ENCODE data around the gene NUP210L. TPM values are rescaled to one million over a fixed set of nuclear protein-coding genes. Genes with fewer than 3 reads are reported as not detected.

Gene NUP210L
- total and polyA plus RNA-seq, 2 experiments from 2014 or later: 0.11 TPM; not detected in 1

- TF ChIP-seq EZH2phosphoT487 (IDR thresholded peaks at IDR 0.05; ENCODE audit: insufficient read depth, low read depth) (no peak), EZH2 (IDR thresholded peaks at IDR 0.05; ENCODE audit: insufficient read depth, poor library complexity, severe bottlenecking) (no peak)
- in situ Hi-C loops (cut with MboI): no loop called here
- no peak overlapping the region for H3K9ac ChIP-seq
These were observed 8.9 kb downstream of the NUP210L start for GRCh38 chr1:154145986-154146385.

GRCh38 chr1:154142358-154142757, 12.5 kb downstream of the NUP210L start:
- Histone ChIP-seq H3K9me3 (ENCODE audit: low read depth) (no peaks in the 10 kb centered on the region), H3K9ac (no peak overlapping the region), H3F3A (ENCODE audit: insufficient read depth) (0 out of 2 replicates have a peak, but pooled peaks cover 6% of the 10 kb centered on the region), H3K4me1 (ENCODE audit: insufficient read depth) (peaks cover 9% of the 10 kb centered on the region), H2AFZ (no peak overlapping the region), H3K27ac (no peak overlapping the region), H3K9me2 (ENCODE audit: insufficient read depth) (no peaks in the 10 kb centered on the region), H3K36me3 (ENCODE audit: low read depth) (no peaks in the 10 kb centered on the region), H3K4me2 (ENCODE audit: unreplicated experiment) (no peak overlapping the region), H3K27me3 (replicated peaks; ENCODE audit: insufficient read depth) (no peaks in the 10 kb centered on the region), H4K20me1 (ENCODE audit: insufficient read depth) (no peaks in the 10 kb centered on the region), H3K79me2 (ENCODE audit: insufficient read depth) (no peaks in the 10 kb centered on the region), H3K4me3 (no peak overlapping the region)
- in situ Hi-C loops (cut with MboI): no loop called here
- TF ChIP-seq EZH2phosphoT487 (IDR thresholded peaks at IDR 0.05; ENCODE audit: insufficient read depth, low read depth) (no peak), EZH2 (IDR thresholded peaks at IDR 0.05; ENCODE audit: insufficient read depth, poor library complexity, severe bottlenecking) (no peak)
- DNase-seq: no peak
- 83% methylated on average over 6 of the region's 6 CpGs for WGBS, 2 experiments (ENCODE audit: low coverage in 1 of 2, low lambda C conversion rate in 2 of 2, missing lambda C conversion rate in 2 of 2)

More at GRCh38 chr1:154145986-154146385, 8.9 kb downstream of the NUP210L start:
- Histone ChIP-seq H3K4me1 (ENCODE audit: insufficient read depth) (peaks cover 7% of the 10 kb centered on the region), H2AFZ (no peak overlapping the region), H3K27ac (no peak overlapping the region), H3K9me3 (ENCODE audit: low read depth) (no peaks in the 10 kb centered on the region), H3K4me3 (no peak overlapping the region), H3K4me2 (ENCODE audit: unreplicated experiment) (no peak overlapping the region), H3F3A (ENCODE audit: insufficient read depth) (0 out of 2 replicates have a peak, but pooled peaks cover 4% of the 10 kb centered on the region), H4K20me1 (ENCODE audit: insufficient read depth) (no peaks in the 10 kb centered on the region), H3K27me3 (replicated peaks; ENCODE audit: insufficient read depth) (no peaks in the 10 kb centered on the region), H3K9me2 (ENCODE audit: insufficient read depth) (no peaks in the 10 kb centered on the region), H3K79me2 (ENCODE audit: insufficient read depth) (no peaks in the 10 kb centered on the region), H3K36me3 (ENCODE audit: low read depth) (no peaks in the 10 kb centered on the region)
- no peak for DNase-seq
- WGBS, 2 experiments (ENCODE audit: low coverage in 1 of 2, low lambda C conversion rate in 2 of 2, missing lambda C conversion rate in 2 of 2): 97 to 98% methylated on average over 2 of the region's 2 CpGs

- Histone ChIP-seq H3K9me2 (ENCODE audit: insufficient read depth) (no peaks in the 10 kb centered on the region), H3K4me1 (ENCODE audit: insufficient read depth) (peaks cover 9% of the 10 kb centered on the region), H3K36me3 (ENCODE audit: low read depth) (no peaks in the 10 kb centered on the region), H4K20me1 (ENCODE audit: insufficient read depth) (no peaks in the 10 kb centered on the region), H3K4me2 (ENCODE audit: unreplicated experiment) (no peak overlapping the region), H3K4me3 (no peak overlapping the region), H3K79me2 (ENCODE audit: insufficient read depth) (no peaks in the 10 kb centered on the region), H3K9me3 (ENCODE audit: low read depth) (no peaks in the 10 kb centered on the region), H3K9ac (no peak overlapping the region), H3K27me3 (replicated peaks; ENCODE audit: insufficient read depth) (no peaks in the 10 kb centered on the region), H3F3A (ENCODE audit: insufficient read depth) (0 out of 2 replicates have a peak, but pooled peaks cover 6% of the 10 kb centered on the region), H3K27ac (no peak overlapping the region), H2AFZ (no peak overlapping the region)
- in situ Hi-C loops (cut with MboI): no loop called here
- WGBS, 2 experiments (ENCODE audit: low coverage in 1 of 2, low lambda C conversion rate in 2 of 2, missing lambda C conversion rate in 2 of 2): 33 to 34% methylated on average over 3 of the region's 3 CpGs
- TF ChIP-seq EZH2phosphoT487 (IDR thresholded peaks at IDR 0.05; ENCODE audit: insufficient read depth, low read depth) (no peak), EZH2 (IDR thresholded peaks at IDR 0.05; ENCODE audit: insufficient read depth, poor library complexity, severe bottlenecking) (no peak)
- DNase-seq: peak; percentile 51
These were observed 13.6 kb downstream of the NUP210L start for GRCh38 chr1:154141240-154141639.

- Histone ChIP-seq H3K27me3 (replicated peaks; ENCODE audit: insufficient read depth) (no peaks in the 10 kb centered on the region), H2AFZ (no peak overlapping the region), H3K79me2 (ENCODE audit: insufficient read depth) (no peaks in the 10 kb centered on the region), H3K4me3 (no peak overlapping the region), H3K4me2 (ENCODE audit: unreplicated experiment) (no peak overlapping the region), H3K36me3 (ENCODE audit: low read depth) (no peaks in the 10 kb centered on the region), H3K27ac (no peak overlapping the region), H3K9ac (no peak overlapping the region), H3K9me2 (ENCODE audit: insufficient read depth) (no peaks in the 10 kb centered on the region), H4K20me1 (ENCODE audit: insufficient read depth) (no peaks in the 10 kb centered on the region), H3F3A (ENCODE audit: insufficient read depth) (0 out of 2 replicates have a peak, but pooled peaks cover 6% of the 10 kb centered on the region), H3K9me3 (ENCODE audit: low read depth) (no peaks in the 10 kb centered on the region), H3K4me1 (ENCODE audit: insufficient read depth) (peaks cover 9% of the 10 kb centered on the region)
- TF ChIP-seq EZH2 (IDR thresholded peaks at IDR 0.05; ENCODE audit: insufficient read depth, poor library complexity, severe bottlenecking) (no peak), EZH2phosphoT487 (IDR thresholded peaks at IDR 0.05; ENCODE audit: insufficient read depth, low read depth) (no peak)
- in situ Hi-C loops (cut with MboI): no loop called here
- no peak for DNase-seq
- WGBS, 2 experiments (ENCODE audit: low coverage in 1 of 2, low lambda C conversion rate in 2 of 2, missing lambda C conversion rate in 2 of 2): 57 to 66% methylated on average over 3 of the region's 3 CpGs
These were observed 17.0 kb downstream of the NUP210L start for GRCh38 chr1:154137888-154138287.

GRCh38 chr1:154133256-154133655, 21.6 kb downstream of the NUP210L start:
- Histone ChIP-seq H3F3A (ENCODE audit: insufficient read depth) (0 out of 2 replicates have a peak, but pooled peaks cover 7% of the 10 kb centered on the region), H3K79me2 (ENCODE audit: insufficient read depth) (no peaks in the 10 kb centered on the region), H3K27me3 (replicated peaks; ENCODE audit: insufficient read depth) (no peaks in the 10 kb centered on the region), H3K4me2 (ENCODE audit: unreplicated experiment) (no peak overlapping the region), H3K4me3 (no peak overlapping the region), H3K9me2 (ENCODE audit: insufficient read depth) (no peaks in the 10 kb centered on the region), H4K20me1 (ENCODE audit: insufficient read depth) (no peaks in the 10 kb centered on the region), H2AFZ (no peak overlapping the region), H3K27ac (no peak overlapping the region), H3K9me3 (ENCODE audit: low read depth) (no peaks in the 10 kb centered on the region), H3K36me3 (ENCODE audit: low read depth) (no peaks in the 10 kb centered on the region), H3K9ac (no peak overlapping the region), H3K4me1 (ENCODE audit: insufficient read depth) (peaks cover 11% of the 10 kb centered on the region)
- in situ Hi-C loops (cut with MboI): no loop called here
- 96 to 100% methylated on average over 2 of the region's 2 CpGs for WGBS, 2 experiments (ENCODE audit: low coverage in 1 of 2, low lambda C conversion rate in 2 of 2, missing lambda C conversion rate in 2 of 2)
- no peak for DNase-seq
- no peak for TF ChIP-seq EZH2 (IDR thresholded peaks at IDR 0.05; ENCODE audit: insufficient read depth, poor library complexity, severe bottlenecking)
- TF ChIP-seq EZH2phosphoT487 (IDR thresholded peaks at IDR 0.05; ENCODE audit: insufficient read depth, low read depth): no peak

Measured in GM23248 (cell line).